HepG2 (cell line): ENCODE results near the gene SRC. TPM values are rescaled to one million over a fixed set of nuclear protein-coding genes. Genes with fewer than 3 reads are reported as not detected.

Experiments
- ARNTL ChIP-seq: sonication (generic); formaldehyde crosslinking; IDR thresholded peaks from 2 replicates; pipeline ENCODE4 v1.4.0; 2020; ENCODE audit warnings: mild to moderate bottlenecking, missing genetic modification reagents
- CAMTA2 ChIP-seq: sonication (generic); formaldehyde crosslinking; IDR thresholded peaks from 2 replicates; pipeline ENCODE4 v1.4.0; 2020; ENCODE audit warnings: mild to moderate bottlenecking, missing genetic modification reagents, borderline replicate concordance
- DRAP1 ChIP-seq: IDR thresholded peaks from 2 replicates; pipeline ENCODE4 v1.6.1; 2016; ENCODE audit warnings: missing genetic modification reagents, missing compliant biosample characterization
- HCFC1 ChIP-seq: fragments of 150-350 bp; IDR thresholded peaks from 2 replicates; pipeline ENCODE4 v1.6.1; 2014; ENCODE audit warnings: low read depth, low read length
- KDM4B ChIP-seq: sonication (generic); formaldehyde crosslinking; IDR thresholded peaks from 2 replicates; pipeline ENCODE4 v1.4.0; 2020; ENCODE audit warnings: missing genetic modification reagents
- PAX8 ChIP-seq: sonication (generic); formaldehyde crosslinking; IDR thresholded peaks from 2 replicates; pipeline ENCODE4 v1.8.0; 2022; ENCODE audit warnings: mild to moderate bottlenecking, missing genetic modification reagents, borderline replicate concordance
- PLRG1 ChIP-seq: fragments of 450-650 bp; conservative IDR thresholded peaks from 2 replicates; pipeline ENCODE4 v1.6.1; 2016
- POLR2AphosphoS5 ChIP-seq: IDR thresholded peaks from 2 replicates; pipeline ENCODE4 v1.6.1; 2012; ENCODE audit warnings: low read depth, low read length
- RNF219 ChIP-seq: sonication (generic); formaldehyde crosslinking; IDR thresholded peaks from 2 replicates; pipeline ENCODE4 v1.5.0; 2020; ENCODE audit warnings: mild to moderate bottlenecking, missing genetic modification reagents
- SOX6 ChIP-seq, 2 experiments: fragments of 450-650 bp in 1 of 2; sonication (generic) in 1 of 2; formaldehyde crosslinking in 1 of 2; IDR thresholded peaks; 2 replicates each; pipeline versions ENCODE4 v1.4.0 to v1.6.1; 2017 to 2020; ENCODE audit warnings: antibody characterized with exemption in 1 of 2, mild to moderate bottlenecking in 1 of 2, missing genetic modification reagents in 1 of 2
- TBX2 ChIP-seq: sonication (generic); formaldehyde crosslinking; IDR thresholded peaks from 2 replicates; pipeline ENCODE4 v1.5.0; 2020; ENCODE audit warnings: missing genetic modification reagents, mild to moderate bottlenecking, borderline replicate concordance
- ZNF343 ChIP-seq: sonication (generic); formaldehyde crosslinking; IDR thresholded peaks from 2 replicates; pipeline ENCODE4 v1.4.0; 2020; ENCODE audit warnings: mild to moderate bottlenecking, missing genetic modification reagents
- ZNF383 ChIP-seq: sonication (generic); formaldehyde crosslinking; IDR thresholded peaks from 2 replicates; pipeline ENCODE4 v1.4.0; 2020; ENCODE audit warnings: missing genetic modification reagents, mild to moderate bottlenecking, borderline replicate concordance
- ZNF512B ChIP-seq: sonication (generic); formaldehyde crosslinking; IDR thresholded peaks from 2 replicates; pipeline ENCODE4 v1.5.1; 2020; ENCODE audit warnings: missing genetic modification reagents, mild to moderate bottlenecking, borderline replicate concordance
- ZNF543 ChIP-seq: sonication (generic); formaldehyde crosslinking; IDR thresholded peaks from 2 replicates; pipeline ENCODE4 v1.4.0; 2020; ENCODE audit warnings: mild to moderate bottlenecking, missing genetic modification reagents
- ZNF598 ChIP-seq: sonication (generic); formaldehyde crosslinking; IDR thresholded peaks from 2 replicates; pipeline ENCODE4 v1.5.1; 2020; ENCODE audit warnings: mild to moderate bottlenecking, missing genetic modification reagents, borderline replicate concordance
- ZNF674 ChIP-seq: sonication (generic); formaldehyde crosslinking; IDR thresholded peaks from 2 replicates; pipeline ENCODE4 v1.5.0; 2020; ENCODE audit warnings: low read depth, mild to moderate bottlenecking, missing genetic modification reagents
- ZNF678 ChIP-seq: sonication (generic); formaldehyde crosslinking; IDR thresholded peaks from 2 replicates; pipeline ENCODE4 v1.4.0; 2020; ENCODE audit warnings: mild to moderate bottlenecking, missing genetic modification reagents
- ZNF784 ChIP-seq: sonication (generic); formaldehyde crosslinking; IDR thresholded peaks from 2 replicates; pipeline ENCODE4 v1.5.1; 2020; ENCODE audit warnings: missing genetic modification reagents, mild to moderate bottlenecking, borderline replicate concordance
- ZSCAN5A ChIP-seq: sonication (generic); formaldehyde crosslinking; IDR thresholded peaks from 2 replicates; pipeline ENCODE4 v1.8.0; 2022; ENCODE audit warnings: mild to moderate bottlenecking, missing genetic modification reagents, borderline replicate concordance
- polyA plus RNA-seq, 8 experiments: library from polyadenylated mRNA; depleted of rRNA in 3 of 8; stranded (reverse) in 7 of 8; unstranded in 1 of 8; fragments of >200 nt; fragmentation: Illumina TruSeq in 4 of 8; extraction: Trizol in 4 of 8; gene quantifications; 2 replicates each; pipeline versions ENCODE4 v1.2.1 to v1.2.3, GENCODE V29; 2011 to 2016; ENCODE audit warnings: low read depth in 4 of 8, missing spikeins in 1 of 8, mixed read lengths in 1 of 8; ENCODE audit not compliant: insufficient read depth in 1 of 8
- total RNA-seq, 5 experiments: library from RNA; depleted of rRNA; stranded (reverse); fragments of >200 nt; fragmentation: Illumina TruSeq; extraction: Trizol; gene quantifications; 2 replicates each; pipeline ENCODE4 v1.2.3, GENCODE V29; 2016; ENCODE audit warnings: low read depth in 1 of 5

The SRC gene
- total and polyA plus RNA-seq, 2 of the 13 experiments (the other 11 are each of a cell fraction or from before 2014, with no cell fraction given): 54.7 to 192 TPM

- TF ChIP-seq ZNF543 (no peak), POLR2AphosphoS5 (no peak), CAMTA2 (CRISPR knock-in tag) (peak; percentile 71; the same call in 1 of the 2 replicates), ZNF674 (CRISPR knock-in tag) (0 out of 2 replicates have a peak, but pooled peaks have one; percentile 29), ZNF598 (0 out of 2 replicates have a peak, but pooled peaks have one; percentile 61), DRAP1 (no peak), TBX2 (CRISPR knock-in tag) (0 out of 2 replicates have a peak, but pooled peaks have one; percentile 20), ZNF512B (CRISPR knock-in tag) (no peak), RNF219 (no peak), ZNF343 (peak; percentile 43; the same call in 1 of the 2 replicates), ZNF383 (CRISPR knock-in tag) (peak; percentile 81; the same call in 1 of the 2 replicates), PLRG1 (no peak), ARNTL (CRISPR knock-in tag) (peak; percentile 54; the same call in 1 of the 2 replicates), ZSCAN5A (CRISPR knock-in tag) (no peak), ZNF784 (CRISPR knock-in tag) (no peak; the same call in 1 of the 2 replicates), ZNF678 (CRISPR knock-in tag) (no peak), PAX8 (CRISPR knock-in tag) (0 out of 2 replicates have a peak, but pooled peaks have one; percentile 24), HCFC1 (no peak), SOX6 (IDR thresholded peaks at IDR 0.05) (no peak), SOX6 (CRISPR knock-in tag; IDR thresholded peaks at IDR 0.05) (peak; percentile 36; the same call in 1 of the 2 replicates), KDM4B (CRISPR knock-in tag) (no peak)
These were observed 801 bp downstream of the SRC start (continued) for GRCh38 chr20:37346535-37347346.
